NCI-H510A (cell line): ENCODE measurements around the gene BICD1.
"Not testable (repeated sequence)": the region's sequence is repeated elsewhere in the genome, so short reads cannot be mapped to it uniquely, and the experiment has no call there.

Source experiments
- DNase-seq: peaks from one replicate; lab custom pipeline; 2025; lab: John Stamatoyannopoulos, UW

BICD1 gene

GRCh38 chr12:32196250-32197198 is 89.9 kb downstream of the BICD1 start:
- no peak for DNase-seq

- DNase-seq, result no peak
Observed at GRCh38 chr12:32197421-32197820, 90.8 kb downstream of the BICD1 start.

- no peak for DNase-seq
Observed at GRCh38 chr12:32198555-32198954, 91.9 kb downstream of the BICD1 start.

- no peak for DNase-seq
Observed at GRCh38 chr12:32201096-32201495, 94.4 kb downstream of the BICD1 start.

- no peak for DNase-seq
Observed at GRCh38 chr12:32201976-32202375, 95.3 kb downstream of the BICD1 start.

- no peak for DNase-seq
Observed at GRCh38 chr12:32205731-32206130, 99.1 kb downstream of the BICD1 start.

GRCh38 chr12:32208355-32208754 is 101.7 kb downstream of the BICD1 start:
- DNase-seq, result no peak

GRCh38 chr12:32211066-32211899 is 104.6 kb downstream of the BICD1 start:
- no peak for DNase-seq

GRCh38 chr12:32211900-32212156 is 105.2 kb downstream of the BICD1 start:
- DNase-seq, result no peak

- DNase-seq, result no peak
Observed at GRCh38 chr12:32214723-32215122, 108.1 kb downstream of the BICD1 start.

GRCh38 chr12:32217354-32218310 is 111.0 kb downstream of the BICD1 start:
- no peak for DNase-seq

GRCh38 chr12:32223941-32224340 is 117.3 kb downstream of the BICD1 start:
- no peak for DNase-seq

GRCh38 chr12:32226768-32227167 is 120.1 kb downstream of the BICD1 start:
- no peak for DNase-seq

- no peak for DNase-seq
Observed at GRCh38 chr12:32229971-32230612, 123.4 kb downstream of the BICD1 start.

GRCh38 chr12:32230613-32230993 is 124.0 kb downstream of the BICD1 start:
- DNase-seq, result no peak

- DNase-seq, result not testable (repeated sequence)
Observed at GRCh38 chr12:32231361-32231760, 124.7 kb downstream of the BICD1 start.

- DNase-seq, result no peak
Observed at GRCh38 chr12:32233568-32233967, 126.9 kb downstream of the BICD1 start.

- DNase-seq, result no peak
Observed at GRCh38 chr12:32235251-32235650, 128.6 kb downstream of the BICD1 start.

- no peak for DNase-seq
Observed at GRCh38 chr12:32240162-32240561, 133.5 kb downstream of the BICD1 start.

- no peak for DNase-seq
Observed at GRCh38 chr12:32240831-32241230, 134.2 kb downstream of the BICD1 start.

- DNase-seq, result no peak
Observed at GRCh38 chr12:32242641-32243040, 136.0 kb downstream of the BICD1 start.
